ENCODE results near the gene PSMB9.

The PSMB9 gene

GRCh38 chr6:32906539-32906938 lies 52.5 kb downstream of the PSMB9 start:
- DNase-seq (ENCODE audit: extremely low read depth, low read depth) = no peak

GRCh38 chr6:32908897-32909296 lies 54.9 kb downstream of the PSMB9 start:
- no peak for DNase-seq (ENCODE audit: extremely low read depth, low read depth)
- TF ChIP-seq CTCF (IDR thresholded peaks at IDR 0.05; ENCODE audit: low read depth, low read length) = no peak

More at GRCh38 chr6:32906539-32906938, 52.5 kb downstream of the PSMB9 start:
- no peak for TF ChIP-seq CTCF (IDR thresholded peaks at IDR 0.05; ENCODE audit: low read depth, low read length)

Data from AG09319 (cell line).